H9 (cell line): Measurements from ENCODE around the gene APOM. TPM values are rescaled to one million over a fixed set of nuclear protein-coding genes. Genes with fewer than 3 reads are reported as not detected.

Source experiments
- DNase-seq: peaks from one replicate; pipeline ENCODE4 v3.0.0-alpha.2; 2017
- H2AFZ ChIP-seq: one replicate; pipeline ENCODE4 v1.6.1; 2013; ENCODE audit warnings: mild to moderate bottlenecking, low read length, control low read depth, moderate library complexity
- H2AK5ac ChIP-seq: 2 replicates; pipeline ENCODE4 v1.6.1; 2013; ENCODE audit warnings: low read length, control low read depth, mixed read lengths; ENCODE audit not compliant: insufficient read length
- H2BK120ac ChIP-seq: one replicate; pipeline ENCODE4 v1.6.1; 2013; ENCODE audit warnings: low read depth, mild to moderate bottlenecking, low read length, control low read depth, inconsistent platforms; ENCODE audit not compliant: poor library complexity, severe bottlenecking
- H2BK12ac ChIP-seq: 2 replicates; pipeline ENCODE4 v1.6.1; 2013; ENCODE audit warnings: low read length, control low read depth, mixed read lengths, low read depth; ENCODE audit not compliant: insufficient read length
- H2BK15ac ChIP-seq: 2 replicates; pipeline ENCODE4 v1.6.1; 2013; ENCODE audit warnings: low read depth, low read length, control low read depth
- H2BK20ac ChIP-seq: one replicate; pipeline ENCODE4 v1.6.1; 2013; ENCODE audit warnings: low read depth, mild to moderate bottlenecking, low read length, control low read depth, inconsistent platforms; ENCODE audit not compliant: poor library complexity, severe bottlenecking
- H2BK5ac ChIP-seq: 2 replicates; pipeline ENCODE4 v1.6.1; 2013; ENCODE audit warnings: low read length, control low read depth, mixed read lengths; ENCODE audit not compliant: insufficient read length
- H3K14ac ChIP-seq: 2 replicates; pipeline ENCODE4 v1.6.1; 2013; ENCODE audit warnings: low read length, control low read depth; ENCODE audit not compliant: insufficient read depth
- H3K18ac ChIP-seq: 2 replicates; pipeline ENCODE4 v1.6.1; 2013; ENCODE audit warnings: low read depth, mild to moderate bottlenecking, mixed read lengths, low read length, control low read depth; ENCODE audit not compliant: insufficient read length
- H3K23ac ChIP-seq: 2 replicates; pipeline ENCODE4 v1.6.1; 2013; ENCODE audit warnings: low read length, control low read depth, mixed read lengths, low read depth; ENCODE audit not compliant: insufficient read length
- H3K23me2 ChIP-seq: 2 replicates; pipeline ENCODE4 v1.6.1; 2013; ENCODE audit warnings: low read depth, mild to moderate bottlenecking, mixed read lengths, low read length, control low read depth; ENCODE audit not compliant: insufficient read length, poor library complexity, severe bottlenecking
- H3K27ac ChIP-seq: 2 replicates; pipeline ENCODE4 v1.5.1; 2013; ENCODE audit warnings: low read length, control low read depth, mixed read lengths, low read depth; ENCODE audit not compliant: insufficient read length
- H3K27me3 ChIP-seq: 2 replicates; pipeline ENCODE4 v1.6.1; 2013; ENCODE audit warnings: low read length, control low read depth, inconsistent platforms; ENCODE audit not compliant: insufficient read depth
- H3K4ac ChIP-seq: 2 replicates; pipeline ENCODE4 v1.6.1; 2013; ENCODE audit warnings: low read depth, mild to moderate bottlenecking, control low read depth, inconsistent platforms, low read length, moderate library complexity
- H3K4me1 ChIP-seq: 2 replicates; pipeline ENCODE4 v1.6.1; 2013; ENCODE audit warnings: low read length, control low read depth, inconsistent platforms; ENCODE audit not compliant: insufficient read depth
- H3K4me2 ChIP-seq: 2 replicates; pipeline ENCODE4 v1.6.1; 2013; ENCODE audit warnings: low read length, control low read depth, mixed read lengths; ENCODE audit not compliant: insufficient read length, insufficient read depth
- H3K56ac ChIP-seq: 2 replicates; pipeline ENCODE4 v1.6.1; 2013; ENCODE audit warnings: low read depth, mild to moderate bottlenecking, mixed read lengths, low read length, control low read depth; ENCODE audit not compliant: insufficient read length
- H3K79me1 ChIP-seq: 2 replicates; pipeline ENCODE4 v1.6.1; 2013; ENCODE audit warnings: low read depth, mild to moderate bottlenecking, moderate library complexity, low read length, control low read depth, inconsistent platforms; ENCODE audit not compliant: insufficient read depth, poor library complexity, severe bottlenecking
- H3K79me2 ChIP-seq: 2 replicates; pipeline ENCODE4 v1.6.1; 2013; ENCODE audit warnings: low read length, control low read depth, inconsistent platforms; ENCODE audit not compliant: insufficient read depth
- H3K9ac ChIP-seq: 2 replicates; pipeline ENCODE4 v1.6.1; 2013; ENCODE audit warnings: low read length, control low read depth, mixed read lengths; ENCODE audit not compliant: insufficient read length; ENCODE audit errors: extremely low read depth
- H3K9me3 ChIP-seq: one replicate; pipeline ENCODE4 v1.6.1; 2013; ENCODE audit warnings: low read depth, low read length, inconsistent platforms; ENCODE audit not compliant: control insufficient read depth
- H3T11ph ChIP-seq: one replicate; pipeline ENCODE4 v1.6.1; 2013; ENCODE audit warnings: mild to moderate bottlenecking, low read length, control low read depth, inconsistent platforms
- H4K20me1 ChIP-seq: one replicate; pipeline ENCODE4 v1.6.1; 2013; ENCODE audit not compliant: control insufficient read depth, insufficient read length, insufficient read depth
- H4K5ac ChIP-seq: 2 replicates; pipeline ENCODE4 v1.6.1; 2013; ENCODE audit warnings: low read depth, mild to moderate bottlenecking, mixed read lengths, low read length, control low read depth; ENCODE audit not compliant: insufficient read length
- H4K8ac ChIP-seq: replicated peaks from 2 replicates; pipeline ENCODE4 v1.6.1; 2013; ENCODE audit warnings: low read length, control low read depth, mixed read lengths, low read depth; ENCODE audit not compliant: insufficient read length
- H4K91ac ChIP-seq: 2 replicates; pipeline ENCODE4 v1.6.1; 2013; ENCODE audit warnings: low read depth, mild to moderate bottlenecking, moderate library complexity, mixed read lengths, low read length, control low read depth; ENCODE audit not compliant: insufficient read length
- H3K27ac Mint-ChIP-seq, 3 experiments: 2 replicates in 2 of 3; 3 replicates in 1 of 3; pipeline ENCODE4 v1.8.0; 2020 to 2021; ENCODE audit warnings: mixed read lengths in 3 of 3, mild to moderate bottlenecking in 1 of 3, moderate library complexity in 1 of 3
- H3K27me3 Mint-ChIP-seq: 2 replicates; pipeline ENCODE4 v1.8.0; 2021; ENCODE audit warnings: low read depth, mild to moderate bottlenecking, moderate library complexity, mixed read lengths
- H3K36me3 Mint-ChIP-seq, 3 experiments: 2 replicates in 2 of 3; 3 replicates in 1 of 3; pipeline ENCODE4 v1.8.0; 2020 to 2021; ENCODE audit warnings: low read depth in 3 of 3, mixed read lengths in 3 of 3; ENCODE audit not compliant: insufficient read depth in 1 of 3
- H3K4me1 Mint-ChIP-seq, 2 experiments: 2 replicates each; pipeline ENCODE4 v1.8.0; 2020; ENCODE audit warnings: mixed read lengths in 2 of 2
- H3K4me3 Mint-ChIP-seq, 2 experiments: 2 replicates in 1 of 2; 3 replicates in 1 of 2; pipeline ENCODE4 v1.8.0; 2020 to 2021; ENCODE audit warnings: mild to moderate bottlenecking in 2 of 2, mixed read lengths in 2 of 2, moderate library complexity in 1 of 2
- H3K9me3 Mint-ChIP-seq, 2 experiments: 2 replicates in 1 of 2; 3 replicates in 1 of 2; pipeline ENCODE4 v1.8.0; 2020; ENCODE audit warnings: mild to moderate bottlenecking in 2 of 2, mixed read lengths in 2 of 2, moderate library complexity in 1 of 2
- CTCF ChIP-seq: fragments of 200-600 bp; sonication (generic); conservative IDR thresholded peaks from 3 replicates; pipeline ENCODE4 v1.8.0; 2021; ENCODE audit warnings: antibody characterized with exemption, mild to moderate bottlenecking
- WGBS: extraction: QIAGEN DNeasy Blood & Tissue Kit; methylation state at CpG from one replicate; pipeline ENCODE4 v1.1.7; 2013; ENCODE audit warnings: missing lambda C conversion rate, low lambda C conversion rate, mixed read lengths; ENCODE audit not compliant: insufficient read length; ENCODE audit errors: extremely low coverage; 5-methylcytosine and 5-hydroxymethylcytosine counted together
- total RNA-seq: library from RNA; stranded (reverse); gene quantifications from 2 replicates; pipeline ENCODE4 v1.2.1, GENCODE V29; 2021

The APOM gene
- total RNA-seq, 1 experiment from 2014 or later: 3.6 TPM

GRCh38 chr6:31680226-31681134 is 24.8 kb downstream of the APOM start, which contains the start of gene LY6G5C:
Gene LY6G5C (minus strand): TSS chr6:31681067. CDS start chr6:31680373, 694 bp downstream.
- no peak within 1 kb of the TSS for H3K56ac ChIP-seq
- no peaks in the 10 kb centered on the region for H3K9me3 ChIP-seq
- H4K20me1 ChIP-seq: no peaks in the 10 kb centered on the region
- H3K14ac ChIP-seq: peak within 1 kb of the TSS; percentile 26; the same call in 1 of the 2 replicates
- peaks cover 18% of the 10 kb centered on the region for H3K23me2 ChIP-seq
- no peak within 1 kb of the TSS for H3K27ac ChIP-seq
- H3K79me2 ChIP-seq: no peaks in the 10 kb centered on the region
- H2BK120ac ChIP-seq: no peak within 1 kb of the TSS
- no peak within 1 kb of the TSS for H2AFZ ChIP-seq
- DNase-seq: peak; percentile 78
- H4K91ac ChIP-seq: no peak within 1 kb of the TSS
- peak within 1 kb of the TSS; percentile 76 to 89 for H3K4me3 Mint-ChIP-seq
- H3K23ac ChIP-seq: no peak within 1 kb of the TSS
- no peaks in the 10 kb centered on the region; the same call in 1 of the 2 replicates for H3K27me3 ChIP-seq
- peak; percentile 78 for TF ChIP-seq CTCF
- H3K36me3 Mint-ChIP-seq: peaks cover 0 to 1% (median 0%) of the 10 kb centered on the region in 3 experiments; a peak in 3 of 7 replicates
- no peaks in the 10 kb centered on the region for H3K79me1 ChIP-seq
- no peak within 1 kb of the TSS for H3K9ac ChIP-seq
- no peak within 1 kb of the TSS for H4K5ac ChIP-seq
- WGBS: no CpG with 5 or more reads among the region's 17 CpGs
- no peak within 1 kb of the TSS for H2BK5ac ChIP-seq
- no peak within 1 kb of the TSS for H3K4ac ChIP-seq
- no peaks in the 10 kb centered on the region for H3K4me1 ChIP-seq
- no peak within 1 kb of the TSS for H2AK5ac ChIP-seq
- H2BK15ac ChIP-seq: no peak within 1 kb of the TSS
- H3K4me2 ChIP-seq: peak within 1 kb of the TSS; percentile 92
- no peaks in the 10 kb centered on the region; a peak in 3 of 5 replicates for H3K9me3 Mint-ChIP-seq
- H3K27me3 Mint-ChIP-seq: peaks cover 29% of the 10 kb centered on the region
- H3K4me1 Mint-ChIP-seq: peaks cover 20 to 25% of the 10 kb centered on the region in 2 experiments
- H4K8ac ChIP-seq: no peak within 1 kb of the TSS
- no peak within 1 kb of the TSS for H2BK12ac ChIP-seq
- no peak within 1 kb of the TSS for H3T11ph ChIP-seq
- no peak within 1 kb of the TSS for H2BK20ac ChIP-seq
- H3K27ac Mint-ChIP-seq: peak within 1 kb of the TSS in 1 of 3 experiments; percentile 57; a peak in 3 of 7 replicates
- H3K18ac ChIP-seq: peak within 1 kb of the TSS; percentile 44
